GM19023 (cell line): ENCODE data around the gene GAD2.

ENCODE experiments used
- ATAC-seq: cut with Tn5 transposase; IDR thresholded peaks from one replicate; pipeline ENCODE4 v1.9.1; 2021; ENCODE audit warnings: mild to moderate bottlenecking, moderate library complexity; ENCODE audit not compliant: unreplicated experiment

The GAD2 gene

GRCh38 chr10:26221541-26221940, 5.0 kb downstream of the GAD2 start:
- ATAC-seq: no peak

GRCh38 chr10:26222563-26222962, 6.0 kb downstream of the GAD2 start:
- no peak for ATAC-seq

- no peak for ATAC-seq
Measured at GRCh38 chr10:26225322-26225721, 8.7 kb downstream of the GAD2 start.

- ATAC-seq: no peak
Measured at GRCh38 chr10:26227786-26228185, 11.2 kb downstream of the GAD2 start.

- ATAC-seq: no peak
Measured at GRCh38 chr10:26232174-26232573, 15.6 kb downstream of the GAD2 start.

- ATAC-seq: no peak
Measured at GRCh38 chr10:26235761-26236160, 19.2 kb downstream of the GAD2 start.

GRCh38 chr10:26238378-26238777, 21.8 kb downstream of the GAD2 start:
- ATAC-seq: no peak

GRCh38 chr10:26242706-26243350, 26.3 kb downstream of the GAD2 start:
- no peak for ATAC-seq

GRCh38 chr10:26243351-26243720, 26.8 kb downstream of the GAD2 start:
- ATAC-seq: no peak

GRCh38 chr10:26249681-26250080, 33.1 kb downstream of the GAD2 start:
- ATAC-seq: no peak

- no peak for ATAC-seq
Measured at GRCh38 chr10:26251925-26252324, 35.4 kb downstream of the GAD2 start.

- no peak for ATAC-seq
Measured at GRCh38 chr10:26254616-26255015, 38.0 kb downstream of the GAD2 start.

- ATAC-seq: no peak
Measured at GRCh38 chr10:26259341-26259740, 42.8 kb downstream of the GAD2 start.

GRCh38 chr10:26269754-26270153, 53.2 kb downstream of the GAD2 start:
- no peak for ATAC-seq

- ATAC-seq: no peak
Measured at GRCh38 chr10:26274391-26274790, 57.8 kb downstream of the GAD2 start.

GRCh38 chr10:26278295-26278694, 61.7 kb downstream of the GAD2 start:
- no peak for ATAC-seq

- no peak for ATAC-seq
Measured at GRCh38 chr10:26290236-26290635, 73.7 kb downstream of the GAD2 start.

GRCh38 chr10:26291721-26292480, 75.3 kb downstream of the GAD2 start:
- ATAC-seq: no peak

- ATAC-seq: no peak
Measured at GRCh38 chr10:26296360-26296759, 79.8 kb downstream of the GAD2 start.

- ATAC-seq: no peak
Measured at GRCh38 chr10:26300001-26300400, 83.4 kb downstream of the GAD2 start.

- no peak for ATAC-seq
Measured at GRCh38 chr10:26303366-26303765, 86.8 kb downstream of the GAD2 start.

GRCh38 chr10:26310361-26310760, 93.8 kb downstream of the GAD2 start:
- ATAC-seq: peak; percentile 68
